SW480 (cell line): ENCODE results near the gene SCLY.
"Not testable (repeated sequence)": the region's sequence is repeated elsewhere in the genome, so short reads cannot be mapped to it uniquely, and the experiment has no call there.

ENCODE experiments used
- DNase-seq: peaks from one replicate; pipeline ENCODE4 v3.0.0-alpha.2; 2016; ENCODE audit warnings: low spot score

Gene SCLY

DNA sequence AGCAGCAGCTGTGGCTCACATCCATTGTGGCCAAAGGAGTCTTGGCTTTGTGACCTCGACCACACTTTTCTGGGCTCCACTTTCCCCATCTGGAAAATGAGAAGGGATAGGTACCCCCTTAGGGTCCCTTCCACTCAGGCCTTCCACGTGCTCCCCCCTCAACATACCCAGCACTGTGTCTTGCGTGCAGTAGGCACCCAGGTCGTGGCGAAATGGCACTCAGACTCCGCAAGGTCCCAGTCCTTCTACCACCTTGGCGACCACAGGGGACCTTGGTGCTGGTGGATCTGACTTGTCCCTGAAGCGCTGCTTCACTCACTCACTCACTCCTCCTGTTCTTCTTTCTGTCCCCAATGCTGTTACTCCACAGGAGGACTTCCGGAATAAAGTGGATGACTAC, 19.9 kb upstream of the SCLY start:
- DNase-seq: no peak

DNA sequence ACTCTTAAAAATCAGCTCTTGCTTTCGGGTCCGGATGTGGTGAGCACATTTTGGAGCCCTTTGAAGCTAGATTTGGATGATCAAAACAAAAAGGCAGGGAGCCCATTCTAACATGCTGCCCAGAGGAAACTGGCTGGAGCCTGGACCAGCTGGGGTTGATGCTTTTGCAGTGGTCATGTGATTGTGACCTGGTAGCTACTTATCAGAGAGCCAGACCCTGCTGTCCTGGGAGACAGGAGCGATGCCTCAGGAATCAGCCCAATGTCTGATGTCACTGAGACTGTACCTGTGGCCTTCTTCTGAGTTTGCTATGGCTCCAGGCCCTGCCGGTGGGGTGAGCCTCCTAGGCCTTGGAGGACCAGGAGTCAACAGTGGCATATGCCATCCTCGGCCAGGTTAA, 18.7 kb upstream of the SCLY start:
- DNase-seq: no peak

DNA sequence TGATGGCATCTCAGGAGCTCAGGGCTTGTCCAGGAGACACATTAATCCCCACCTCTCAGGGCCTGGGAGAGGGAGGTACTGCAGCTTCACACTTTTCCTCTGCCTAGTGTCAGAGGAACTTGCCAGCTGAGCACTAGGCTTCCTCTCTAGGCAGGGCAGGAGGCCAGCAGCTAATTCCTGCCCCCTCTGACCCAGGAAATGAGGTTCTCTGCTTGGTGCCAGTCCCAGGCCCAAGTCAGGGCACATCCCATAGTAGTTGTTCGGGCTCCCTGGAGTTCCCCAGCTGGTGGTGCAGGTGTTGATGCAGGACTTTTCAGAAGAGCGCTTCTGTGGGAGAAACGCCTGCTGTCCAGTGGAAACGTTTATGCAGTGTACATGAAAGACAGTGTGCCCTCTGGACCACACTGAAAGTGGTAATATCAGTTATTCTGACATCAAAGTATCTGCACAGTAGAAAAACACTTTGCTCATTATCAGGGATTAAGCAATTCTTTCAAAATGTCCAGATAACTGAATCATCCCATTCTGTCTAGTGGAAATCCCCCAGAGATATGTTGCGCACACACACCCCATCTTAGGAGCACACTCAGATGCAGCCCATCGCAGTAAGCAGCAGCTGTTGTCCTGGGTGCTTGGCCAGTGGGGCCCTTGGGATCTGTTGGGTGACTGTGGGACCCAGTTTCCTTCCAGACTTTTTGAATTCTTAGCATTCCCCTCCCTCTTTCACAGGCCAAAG, 17.8 kb upstream of the SCLY start:
- no peak for DNase-seq

DNA sequence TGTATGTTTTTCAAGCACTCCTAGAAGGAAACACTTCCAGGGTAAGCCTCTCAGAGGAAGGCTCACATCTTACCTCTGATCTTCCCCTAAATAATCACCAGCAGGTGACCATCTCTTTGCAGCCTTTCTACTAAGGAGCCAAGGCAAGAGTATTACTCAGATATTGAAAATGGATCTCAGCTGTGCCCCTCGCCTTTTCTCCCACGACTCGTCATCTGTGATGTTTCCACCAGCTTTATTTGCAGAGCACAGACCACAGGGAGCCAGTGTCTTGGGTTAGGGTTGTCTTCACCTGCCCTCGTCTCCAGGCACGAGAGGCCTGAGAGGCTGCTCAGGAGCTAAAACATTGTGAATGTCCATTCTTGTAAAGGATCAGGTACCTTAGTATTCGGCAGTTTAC, 16.9 kb upstream of the SCLY start:
- DNase-seq: no peak

DNA sequence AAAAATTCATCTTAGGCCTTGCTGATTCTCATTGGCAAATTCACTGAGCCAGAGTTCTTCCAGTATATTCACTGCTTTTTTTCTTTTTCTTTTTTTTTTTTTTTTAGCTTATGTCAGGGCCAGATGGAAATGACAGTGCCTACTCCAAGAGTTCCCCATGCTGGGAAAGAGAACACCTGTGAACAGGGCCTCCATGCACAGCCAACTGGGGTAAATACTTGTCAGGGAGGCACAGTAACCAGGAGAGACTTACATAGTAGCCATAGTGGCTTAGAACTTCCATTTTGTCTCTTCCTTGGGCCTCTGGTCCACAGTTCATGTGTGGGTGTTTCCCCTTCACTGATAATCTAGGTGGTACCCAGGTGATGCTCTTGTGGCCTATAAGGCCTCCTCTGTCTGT, 15.2 kb upstream of the SCLY start:
- no peak for DNase-seq

DNA sequence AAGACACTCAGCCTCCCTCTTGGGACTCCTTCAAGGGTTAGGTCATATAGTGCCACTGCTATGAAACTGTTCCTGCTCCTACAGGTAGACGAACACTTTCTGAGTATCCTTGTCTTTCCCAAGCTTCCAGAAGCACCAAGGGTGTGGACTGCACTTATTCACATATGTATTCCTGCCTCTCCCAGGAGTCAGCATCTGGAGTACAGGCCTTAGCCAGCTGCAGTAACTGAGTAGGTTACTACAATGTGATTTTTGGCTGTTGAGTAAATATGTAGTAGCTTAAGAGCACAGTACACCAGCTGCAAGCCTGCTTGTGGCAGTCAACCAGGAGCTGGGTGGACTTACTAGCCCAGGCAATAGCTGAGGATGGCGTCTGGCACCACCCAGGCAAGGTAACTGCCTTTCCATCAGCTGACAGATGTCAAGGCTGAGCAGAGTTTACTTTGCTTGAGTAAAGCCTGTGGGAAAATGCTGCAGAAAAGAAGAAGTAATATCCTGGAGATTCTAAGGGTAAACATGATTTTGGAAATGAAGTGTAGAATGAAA, 14.0 kb upstream of the SCLY start:
- DNase-seq: no peak

DNA sequence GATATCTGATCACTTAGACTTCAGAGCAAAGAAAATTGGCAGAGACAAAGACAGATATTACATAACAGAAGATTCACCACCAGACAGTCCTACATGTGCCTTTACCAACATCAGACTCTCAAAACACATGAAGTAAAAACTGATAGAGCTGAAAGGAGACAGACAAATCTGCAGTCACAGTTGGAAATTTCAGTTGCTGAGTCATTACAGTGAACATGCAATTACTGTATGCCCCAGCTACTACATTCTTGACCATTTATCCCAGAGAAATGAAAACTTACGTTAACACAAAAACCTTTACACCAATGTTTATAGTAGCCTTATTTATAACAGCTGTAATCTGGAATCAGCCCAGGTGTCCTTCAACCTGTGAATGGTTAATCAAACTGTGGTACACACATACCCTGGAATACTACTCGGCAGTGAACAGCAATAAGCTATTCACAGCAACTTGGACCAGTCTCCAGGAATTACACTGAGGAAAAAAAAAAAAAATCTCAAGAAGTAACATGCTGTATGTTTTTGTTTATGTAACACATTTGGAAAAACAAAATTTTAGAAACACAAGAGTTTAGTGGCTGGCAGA, 7.5 kb upstream of the SCLY start:
- no peak for DNase-seq

DNA sequence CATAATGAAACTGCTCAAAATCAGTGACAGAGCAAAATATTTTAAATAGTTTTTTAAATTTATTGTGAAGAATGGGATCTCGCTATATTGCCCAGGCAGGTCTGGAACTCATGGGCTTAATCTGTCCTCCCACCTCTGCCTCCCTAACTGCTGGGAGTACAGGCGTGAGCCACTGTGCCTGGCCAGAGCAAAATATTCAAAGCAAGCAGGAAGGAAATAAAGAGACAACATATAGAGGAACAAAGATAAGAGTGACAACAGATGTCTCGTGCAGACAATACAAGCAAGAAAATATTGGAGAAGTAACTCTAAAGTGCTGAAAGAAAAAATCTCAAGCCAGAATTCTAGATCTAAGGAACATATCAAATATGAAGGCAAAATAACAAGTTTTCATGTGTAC, 5.0 kb upstream of the SCLY start:
- DNase-seq: no peak

DNA sequence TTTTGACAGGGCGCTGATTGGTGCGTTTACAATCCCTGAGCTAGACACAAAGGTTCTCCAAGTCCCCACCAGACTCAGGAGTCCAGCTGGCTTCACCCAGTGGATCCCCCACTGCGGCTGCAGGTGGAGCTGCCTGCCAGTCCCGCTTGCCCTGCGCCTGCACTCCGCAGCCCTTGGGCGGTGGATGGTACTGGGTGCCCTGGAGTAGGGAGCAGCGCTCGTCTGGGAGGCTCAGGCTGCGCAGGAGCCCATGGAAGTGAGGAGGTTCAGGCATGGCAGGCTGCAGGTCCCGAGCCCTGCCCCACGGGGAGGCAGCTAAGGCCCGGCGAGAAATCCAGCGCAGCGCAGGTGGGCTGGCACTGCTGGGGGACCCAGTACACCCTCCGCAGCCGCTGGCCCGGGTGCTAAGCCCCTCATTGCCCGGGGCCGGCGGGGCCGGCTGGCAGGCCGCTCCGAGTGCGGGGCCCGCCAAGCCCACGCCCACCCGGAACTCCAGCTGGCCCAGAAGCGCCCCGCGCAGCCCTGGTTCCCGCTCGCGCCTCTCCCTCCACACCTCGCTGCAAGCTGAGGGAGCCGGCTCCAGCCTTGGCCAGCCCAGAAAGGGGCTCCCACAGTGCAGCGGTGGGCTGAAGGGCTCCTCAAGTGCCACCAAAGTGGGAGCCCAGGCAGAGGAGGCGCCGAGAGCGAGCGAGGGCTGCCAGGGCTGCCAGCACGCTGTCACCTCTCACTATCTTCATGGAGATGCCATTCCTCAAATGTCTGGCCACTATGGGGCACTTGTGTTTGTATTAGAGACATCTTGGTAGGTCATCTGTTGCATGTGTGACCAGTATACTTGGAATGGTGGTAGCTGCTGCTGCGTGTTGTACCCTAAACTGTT, 2.9 kb upstream of the SCLY start:
- DNase-seq: not testable (repeated sequence)

DNA sequence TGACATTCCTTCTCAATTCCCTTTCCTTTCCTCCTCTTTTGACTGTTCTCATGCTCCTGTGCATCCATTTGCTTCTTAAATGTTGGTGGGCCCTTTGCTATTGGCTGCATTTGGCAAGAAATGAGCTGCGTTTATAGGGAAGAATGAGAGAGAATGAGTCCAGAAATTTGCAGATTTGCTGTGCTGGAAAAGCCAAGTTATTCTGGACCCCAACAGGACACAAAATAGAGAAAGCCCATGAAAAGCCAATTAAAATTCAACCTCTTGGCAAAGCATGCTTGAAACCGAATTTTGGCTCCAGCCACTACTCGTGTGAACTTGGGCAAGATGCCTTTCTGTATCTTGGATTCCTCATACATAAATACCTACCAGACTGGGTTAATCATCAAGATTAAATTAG, 1.3 kb upstream of the SCLY start:
- no peak for DNase-seq

DNA sequence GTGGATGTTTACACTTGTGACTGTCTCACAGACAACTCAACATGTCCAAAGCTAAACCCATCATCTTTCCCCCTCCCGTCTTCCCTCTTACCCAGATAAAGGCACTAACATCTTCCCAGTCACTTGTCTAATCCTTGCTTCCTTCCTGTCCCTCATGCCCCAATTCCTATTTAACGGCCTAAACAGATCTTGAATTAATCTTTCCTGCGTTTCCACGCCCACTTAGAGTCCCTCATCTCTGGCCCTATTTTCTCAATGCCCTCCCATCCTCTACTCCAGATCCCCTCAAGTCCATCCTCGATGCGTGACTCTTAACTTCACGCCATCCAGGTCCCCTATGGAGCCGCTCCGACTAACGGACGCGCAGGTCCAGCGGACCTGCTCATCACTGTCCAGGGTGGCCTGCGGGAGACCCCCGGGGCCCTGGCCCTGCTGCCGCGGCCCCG, 682 bp upstream of the SCLY start:
- no peak for DNase-seq

DNA sequence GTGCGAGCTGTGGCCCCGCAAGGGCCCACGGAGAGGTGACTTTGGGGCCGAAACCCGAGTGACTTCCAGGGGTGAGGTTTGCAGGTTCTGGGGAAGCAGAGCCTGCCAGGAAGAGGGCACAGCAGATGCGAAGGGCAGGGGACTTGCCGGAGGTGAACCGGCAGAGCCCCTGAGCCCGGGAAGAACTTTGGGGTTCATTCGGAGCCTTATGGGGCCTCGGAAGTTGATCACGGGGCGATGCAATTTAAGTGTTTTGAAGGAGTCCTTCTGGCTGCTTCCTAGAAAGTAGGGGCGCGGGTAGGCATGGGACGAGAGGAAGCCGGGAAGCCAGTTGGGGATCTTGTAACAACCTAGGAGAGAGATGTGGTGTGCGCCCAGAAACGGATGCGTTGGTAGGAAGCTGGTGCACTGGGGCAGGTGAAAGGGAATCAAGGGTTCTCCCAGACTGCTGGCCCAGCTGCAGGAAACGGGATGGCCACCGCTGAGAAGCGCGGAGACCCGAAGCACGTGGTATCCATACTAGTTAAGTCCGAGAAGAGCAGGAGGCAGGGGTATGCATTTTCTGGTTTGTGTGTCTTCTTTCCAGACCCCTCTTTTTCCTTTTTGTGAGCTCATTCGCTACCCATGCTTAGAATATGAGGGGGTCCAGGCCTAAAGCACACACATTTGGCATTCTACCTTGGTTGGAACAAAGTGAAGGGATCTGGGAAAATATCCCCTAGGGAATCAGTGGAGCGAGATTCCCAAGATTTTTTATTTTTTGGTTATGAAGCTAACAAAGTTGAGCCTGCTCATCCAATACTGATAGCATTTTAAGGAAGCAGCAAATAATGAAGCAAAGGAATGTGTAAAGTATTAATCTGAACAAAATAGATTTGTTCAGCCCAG, 758 bp downstream of the SCLY start:
- DNase-seq: peak; percentile 64

DNA sequence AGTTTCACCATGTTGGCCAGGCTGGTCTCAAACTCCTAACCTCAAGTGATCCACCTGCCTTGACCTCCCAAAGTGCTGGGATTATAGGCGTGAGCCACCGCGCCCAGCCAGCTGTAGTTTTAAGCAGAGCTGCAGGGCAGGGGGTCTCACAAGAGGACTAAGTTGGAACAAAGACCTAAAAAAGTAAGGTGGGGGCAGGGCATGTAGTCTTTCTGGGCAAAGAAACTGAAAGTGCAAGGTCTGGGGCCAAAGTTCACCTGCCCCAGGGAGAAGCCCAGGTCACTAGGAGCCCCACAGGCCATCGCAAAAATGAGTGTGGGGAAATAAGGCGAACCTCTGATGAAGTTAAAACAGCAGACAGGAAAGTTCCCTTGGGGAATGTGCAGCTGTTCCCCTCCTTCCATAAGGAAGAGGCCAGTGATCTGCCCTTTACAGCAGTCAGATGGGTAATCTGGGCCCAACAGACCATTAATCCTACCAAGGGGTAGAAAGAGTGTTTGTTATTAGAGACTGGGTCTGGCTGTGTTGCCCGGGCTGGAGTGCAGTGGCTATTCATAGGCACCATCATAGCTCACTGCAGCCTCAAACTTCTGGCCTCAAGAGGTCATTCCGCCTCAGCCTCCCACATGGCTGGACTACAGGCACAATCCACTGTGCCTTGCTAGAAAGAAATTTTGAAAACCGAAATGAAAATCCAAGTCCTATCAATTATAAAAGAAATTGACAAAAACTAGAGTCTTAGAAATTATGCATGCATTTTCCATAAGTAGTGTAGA, 2.8 kb downstream of the SCLY start:
- no peak for DNase-seq

DNA sequence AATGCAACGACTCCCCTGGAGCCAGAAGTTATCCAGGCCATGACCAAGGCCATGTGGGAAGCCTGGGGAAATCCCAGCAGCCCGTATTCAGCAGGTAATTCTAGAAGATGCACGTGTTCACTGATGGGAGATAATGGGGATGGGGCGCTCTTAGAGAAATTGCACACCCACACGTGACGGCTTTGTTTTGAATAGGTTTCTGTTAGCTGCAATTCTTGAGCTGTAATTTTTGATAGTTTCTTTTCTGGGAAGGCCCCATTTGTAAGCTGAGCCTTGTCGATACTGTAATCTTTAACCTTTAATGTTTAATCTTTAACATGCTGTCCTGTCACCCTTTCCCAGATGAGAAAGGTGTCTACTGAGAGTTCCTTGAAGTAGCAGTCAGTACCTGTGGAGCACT, 3.6 kb downstream of the SCLY start:
- no peak for DNase-seq

DNA sequence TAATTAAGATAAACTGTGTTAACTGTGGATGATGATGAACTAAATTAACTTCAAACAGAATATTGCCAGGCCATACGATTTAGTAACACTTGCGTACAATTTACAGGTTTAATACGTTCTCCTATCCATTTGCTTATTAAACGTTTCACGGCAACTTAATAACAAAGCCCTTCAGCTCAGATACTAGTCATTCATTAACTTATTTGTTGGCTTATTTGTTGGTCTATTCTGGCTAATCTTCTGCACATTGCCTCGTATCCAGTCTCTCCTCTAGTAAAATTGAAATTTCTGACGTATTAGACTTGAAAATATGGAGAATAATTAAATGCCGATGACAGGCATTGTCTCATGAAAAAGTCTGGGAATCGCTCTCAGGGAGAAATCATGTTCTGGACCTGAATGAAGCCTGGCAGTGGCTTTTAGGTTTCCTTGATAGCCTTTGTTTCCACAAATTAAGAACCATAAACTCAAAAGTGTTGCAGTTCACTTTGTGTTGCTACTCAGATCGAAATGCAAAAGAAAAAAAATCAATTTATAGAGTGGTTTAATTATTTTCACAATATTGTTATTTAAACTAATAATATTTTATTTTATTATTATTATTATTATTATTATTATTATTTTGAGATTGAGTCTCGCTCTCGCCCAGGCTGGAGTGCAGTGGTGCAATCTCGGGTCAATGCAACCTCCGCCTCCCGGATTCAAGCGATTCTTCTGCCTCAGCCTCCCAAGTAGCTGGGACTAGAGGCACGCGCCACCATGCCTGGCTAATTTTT, 4.5 kb downstream of the SCLY start:
- no peak for DNase-seq

DNA sequence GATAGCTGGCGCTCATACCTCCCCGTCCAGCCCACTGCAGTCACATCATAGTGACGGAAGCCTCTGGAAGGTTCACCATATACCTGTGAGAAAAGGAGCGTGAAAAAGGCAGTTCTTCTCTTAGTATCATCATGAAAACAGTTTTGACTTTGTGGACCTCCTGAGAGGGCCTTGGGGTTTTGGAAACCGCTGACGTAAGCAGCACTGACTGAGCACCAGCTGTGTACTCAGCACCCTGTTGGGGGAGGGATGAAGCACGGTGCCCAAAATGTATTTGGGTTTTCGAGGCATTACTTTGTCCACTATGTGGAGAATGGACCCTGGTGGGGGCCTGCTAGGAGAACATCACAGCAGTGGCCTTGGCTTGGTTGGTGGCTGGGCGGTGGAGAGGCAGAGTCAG, 5.4 kb downstream of the SCLY start:
- no peak for DNase-seq

DNA sequence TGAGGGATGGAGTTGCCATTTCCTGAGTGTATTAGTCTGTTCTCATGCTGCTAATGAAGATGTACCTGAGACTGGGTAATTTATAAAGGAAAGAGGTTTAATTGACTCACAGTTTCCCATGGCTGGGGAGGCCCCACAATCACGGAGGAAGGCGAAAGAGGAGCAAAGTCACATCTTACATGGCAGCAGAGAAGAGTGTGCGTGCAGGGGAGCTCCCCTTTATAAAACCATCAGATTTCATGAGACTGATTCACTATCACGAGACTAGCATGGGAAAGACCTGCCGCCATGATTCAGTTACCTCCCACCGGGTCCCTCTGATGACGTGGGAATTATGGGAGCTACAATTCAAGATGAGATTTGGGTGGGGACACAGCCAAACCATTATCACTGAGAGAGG, 5.9 kb downstream of the SCLY start:
- not testable (repeated sequence) for DNase-seq

DNA sequence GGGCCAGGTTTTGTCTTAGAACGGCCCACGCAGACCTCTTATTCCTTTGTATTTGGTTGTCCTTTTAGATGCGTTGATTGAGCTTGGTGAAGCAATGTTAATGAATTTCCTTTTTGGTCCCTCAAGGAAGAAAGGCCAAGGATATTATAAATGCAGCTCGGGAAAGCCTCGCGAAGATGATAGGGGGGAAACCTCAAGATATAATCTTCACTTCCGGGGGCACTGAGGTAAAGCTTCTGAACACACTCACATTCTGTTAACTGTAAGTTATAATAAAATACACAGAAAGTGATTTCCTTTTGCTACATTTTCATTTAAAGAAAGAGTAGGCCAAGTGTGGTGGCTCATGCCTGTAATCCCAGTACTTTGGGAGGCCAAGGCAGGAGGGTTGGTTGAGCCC, 7.1 kb downstream of the SCLY start:
- no peak for DNase-seq

DNA sequence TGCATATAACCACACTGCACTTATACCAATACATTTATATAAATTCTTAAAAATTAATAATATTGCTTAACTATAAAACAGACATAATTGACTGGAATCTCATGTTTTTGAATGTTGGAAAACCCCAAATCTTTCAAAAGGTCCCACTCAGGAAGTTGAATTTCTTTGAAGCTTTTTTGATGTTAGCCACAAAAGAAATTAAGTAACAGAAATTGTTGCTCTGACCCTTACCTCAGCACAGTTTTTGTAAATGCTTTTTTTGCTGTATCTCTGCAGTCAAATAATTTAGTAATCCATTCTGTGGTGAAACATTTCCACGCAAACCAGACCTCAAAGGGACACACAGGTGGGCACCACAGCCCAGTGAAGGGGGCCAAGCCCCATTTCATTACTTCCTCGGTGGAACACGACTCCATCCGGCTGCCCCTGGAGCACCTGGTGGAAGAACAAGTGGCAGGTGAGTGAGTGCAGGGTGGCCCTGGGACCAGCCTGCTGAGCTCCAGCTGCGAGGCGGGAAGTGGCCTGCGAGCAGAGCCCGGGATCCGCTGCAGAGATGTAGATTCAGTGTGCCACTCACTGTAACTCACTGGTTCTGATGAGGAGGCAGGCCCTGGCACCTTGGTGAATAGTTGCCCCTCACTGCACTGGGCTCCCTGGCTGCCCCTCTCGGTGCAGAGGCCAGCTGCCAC, 8.4 kb downstream of the SCLY start:
- DNase-seq: no peak

DNA sequence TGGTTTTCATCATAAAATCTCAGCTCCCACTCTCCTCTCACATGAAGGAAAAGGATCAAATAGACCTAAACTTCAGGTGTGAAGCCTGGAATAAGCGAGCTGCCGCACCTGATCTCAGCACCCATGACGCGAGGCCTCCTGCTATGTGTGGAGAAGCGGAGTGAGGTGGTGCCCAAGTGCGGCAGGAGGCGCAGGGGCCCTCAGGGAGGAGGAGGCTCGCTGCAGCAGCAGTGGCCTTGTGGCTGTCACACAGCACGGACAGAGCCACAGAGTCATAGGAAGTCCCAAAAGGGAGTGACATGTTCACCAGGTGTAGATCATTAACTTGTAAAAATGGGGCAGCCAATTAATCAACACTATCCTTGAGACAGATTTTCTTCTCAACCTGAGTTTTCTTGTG, 9.1 kb downstream of the SCLY start:
- DNase-seq: no peak
